Gastroesophageal sphincter (tissue), 4 donors: Measurements from ENCODE around the gene SOX6. TPM values are rescaled to one million over a fixed set of nuclear protein-coding genes. Genes with fewer than 3 reads are reported as not detected.

ENCODE experiments used
- ATAC-seq: fragments of 150-250 bp; one replicate; pipeline ENCODE4 v1.9.1; 2016; ENCODE audit warnings: mild to moderate bottlenecking, moderate library complexity
- H3K27ac ChIP-seq, 4 donors: fragments of 200-600 bp; sonication (generic) in 3 of 4; 1 replicate in 3 of 4; 2 replicates in 1 of 4; pipeline ENCODE4 v1.5.1; 2016 to 2019
- H3K27me3 ChIP-seq: fragments of 200-600 bp; sonication (generic); one replicate; pipeline ENCODE4 v1.5.1; 2019
- H3K36me3 ChIP-seq, 2 donors: fragments of 200-600 bp; sonication (generic); one replicate each; pipeline ENCODE4 v1.5.1; 2019; ENCODE audit warnings: control low read depth in 1 of 2
- H3K4me1 ChIP-seq, 3 donors: fragments of 200-600 bp; sonication (generic); 1 replicate in 2 of 3; 2 replicates in 1 of 3; pipeline ENCODE4 v1.5.1; 2016 to 2019; ENCODE audit warnings: control low read depth in 2 of 3
- H3K4me3 ChIP-seq, 2 donors: fragments of 200-600 bp; sonication (generic); one replicate each; pipeline ENCODE4 v1.5.1; 2019; ENCODE audit warnings: mild to moderate bottlenecking in 1 of 2, moderate library complexity in 1 of 2
- H3K9me3 ChIP-seq, 3 donors: fragments of 200-600 bp; sonication (generic); one replicate each; pipeline ENCODE4 v1.5.1; 2017 to 2019; ENCODE audit warnings: control low read depth in 2 of 3
- CTCF ChIP-seq, 4 experiments: fragments of 200-600 bp in 2 of 4; fragments of 450-650 bp in 2 of 4; sonication (generic) in 1 of 4; IDR thresholded peaks; one replicate each; pipeline ENCODE4 v1.5.1; 2017 to 2019; ENCODE audit warnings: antibody characterized with exemption in 4 of 4, mild to moderate bottlenecking in 2 of 4, moderate library complexity in 2 of 4
- EP300 ChIP-seq: sonication (generic); formaldehyde crosslinking; IDR thresholded peaks from one replicate; pipeline ENCODE4 v1.6.1; 2017; ENCODE audit warnings: antibody characterized with exemption, mild to moderate bottlenecking
- POLR2A ChIP-seq, 2 donors: fragments of 450-650 bp; IDR thresholded peaks; one replicate each; pipeline ENCODE4 v1.6.1; 2017; ENCODE audit warnings: antibody characterized with exemption in 2 of 2, mild to moderate bottlenecking in 2 of 2, moderate library complexity in 1 of 2
- POLR2AphosphoS5 ChIP-seq: sonication (generic); formaldehyde crosslinking; IDR thresholded peaks from one replicate; pipeline ENCODE4 v1.6.1; 2017; ENCODE audit warnings: antibody characterized with exemption
- WGBS, 2 donors: methylation state at CpG; one replicate each; pipeline ENCODE4 v1.1.5; 2018; ENCODE audit warnings: low coverage in 1 of 2; 5-methylcytosine and 5-hydroxymethylcytosine counted together
- total RNA-seq, 4 donors: library from RNA; depleted of rRNA; stranded (reverse); fragments of >200 nt; gene quantifications; one replicate each; pipeline ENCODE4 v1.1.0, GENCODE V29; 2016

The SOX6 gene
- total RNA-seq, 4 donors from 2014 or later: 1.2 to 21.9 (median 6.5) TPM

GRCh38 chr11:16280256-16280682 lies 76.1 kb downstream of the SOX6 start:
- no peak for TF ChIP-seq POLR2AphosphoS5
- no peak for TF ChIP-seq CTCF (IDR thresholded peaks at IDR 0.05)
- no peak for TF ChIP-seq EP300
- TF ChIP-seq POLR2A (IDR thresholded peaks at IDR 0.05): no peak
- Histone ChIP-seq H3K4me1 (no peaks in the 10 kb centered on the region), H3K27me3 (no peaks in the 10 kb centered on the region), H3K27ac (no peak overlapping the region), H3K4me3 (no peak overlapping the region), H3K9me3 (no peaks in the 10 kb centered on the region), H3K36me3 (no peaks in the 10 kb centered on the region)
- ATAC-seq: no peak
- WGBS, 2 donors: 35 to 37% methylated on average over 4 to 5 of the region's 5 CpGs

- Histone ChIP-seq H3K4me3 (no peak overlapping the region), H3K4me1 (no peaks in the 10 kb centered on the region), H3K27me3 (no peaks in the 10 kb centered on the region), H3K27ac (no peak overlapping the region), H3K36me3 (no peaks in the 10 kb centered on the region), H3K9me3 (no peaks in the 10 kb centered on the region)
- ATAC-seq: no peak
- TF ChIP-seq POLR2A (IDR thresholded peaks at IDR 0.05) (no peak), EP300 (no peak)
These were observed 76.8 kb downstream of the SOX6 start for GRCh38 chr11:16279524-16279923.

GRCh38 chr11:16278979-16279378 lies 77.4 kb downstream of the SOX6 start:
- Histone ChIP-seq H3K4me1 (no peaks in the 10 kb centered on the region), H3K4me3 (no peak overlapping the region), H3K27ac (no peak overlapping the region), H3K9me3 (no peaks in the 10 kb centered on the region), H3K36me3 (no peaks in the 10 kb centered on the region), H3K27me3 (no peaks in the 10 kb centered on the region)
- TF ChIP-seq POLR2A (IDR thresholded peaks at IDR 0.05): no peak
- TF ChIP-seq EP300: no peak
- no peak for TF ChIP-seq POLR2AphosphoS5
- TF ChIP-seq CTCF (IDR thresholded peaks at IDR 0.05): no peak
- no peak for ATAC-seq
- WGBS, 2 donors: 43 to 60% methylated on average over 1 of the region's 1 CpG

- WGBS, 2 donors: 94 to 100% methylated on average over 2 of the region's 2 CpGs
- H3K4me1 ChIP-seq: no peaks in the 10 kb centered on the region
- H3K4me3 ChIP-seq: no peak overlapping the region
- ATAC-seq: no peak
- no peak overlapping the region for H3K27ac ChIP-seq
- H3K36me3 ChIP-seq: no peaks in the 10 kb centered on the region
- TF ChIP-seq CTCF (IDR thresholded peaks at IDR 0.05): no peak
- no peak for TF ChIP-seq POLR2AphosphoS5
- no peak for TF ChIP-seq POLR2A (IDR thresholded peaks at IDR 0.05)
- no peak for TF ChIP-seq EP300
- H3K27me3 ChIP-seq: no peaks in the 10 kb centered on the region
- H3K9me3 ChIP-seq: no peaks in the 10 kb centered on the region
These were observed 78.1 kb downstream of the SOX6 start for GRCh38 chr11:16278273-16278672.

- TF ChIP-seq CTCF (IDR thresholded peaks at IDR 0.05) (no peak), EP300 (no peak), POLR2AphosphoS5 (no peak)
- 87% methylated on average over 2 of the region's 2 CpGs for WGBS, 2 donors
- Histone ChIP-seq H3K4me1 (no peaks in the 10 kb centered on the region), H3K9me3 (no peaks in the 10 kb centered on the region), H3K27ac (no peak overlapping the region), H3K4me3 (no peak overlapping the region), H3K27me3 (no peaks in the 10 kb centered on the region), H3K36me3 (no peaks in the 10 kb centered on the region)
- no peak for ATAC-seq
These were observed 80.1 kb downstream of the SOX6 start for GRCh38 chr11:16276251-16276650.
